H1 (cell line): ENCODE results near the gene MIEF2. TPM values are rescaled to one million over a fixed set of nuclear protein-coding genes. Genes with fewer than 3 reads are reported as not detected.

Source experiments
- CTCF ChIA-PET: fragments of 300-600 bp; sonication (Branson Sonifier 250); formaldehyde crosslinking; loops from one replicate; lab custom pipeline; 2021; ENCODE audit not compliant: partially characterized antibody; lab: Charles Lee
- POLR2A ChIA-PET: fragments of 300-600 bp; sonication (Branson Sonifier 250); formaldehyde crosslinking; loops from one replicate; lab custom pipeline; 2021; ENCODE audit warnings: inconsistent platforms; ENCODE audit not compliant: partially characterized antibody; lab: Charles Lee
- DNase-seq, 2 experiments: peaks; one replicate each; pipeline versions ENCODE4 v3.0.0 to v3.0.0-alpha.2; 2010 to 2022; ENCODE audit warnings: low spot score in 2 of 2, low read depth in 1 of 2, mixed read lengths in 1 of 2
- FAIRE-seq: peaks from 2 replicates; lab custom pipeline; 2011; peaks lifted over from hg19 to GRCh38; lab: Jason Lieb, UNC
- H2AFZ ChIP-seq: 2 replicates; pipeline ENCODE4 v1.8.1; 2012; ENCODE audit warnings: low read length, inconsistent platforms
- H2AK5ac ChIP-seq: 2 replicates; pipeline ENCODE4 v1.6.1; 2013; ENCODE audit warnings: low read depth, low read length
- H2BK120ac ChIP-seq: replicated peaks from 2 replicates; pipeline ENCODE3; 2013; ENCODE audit warnings: low read depth, low read length, inconsistent platforms
- H2BK12ac ChIP-seq: 2 replicates; pipeline ENCODE4 v1.6.1; 2013; ENCODE audit warnings: low read depth, low read length
- H2BK15ac ChIP-seq: 2 replicates; pipeline ENCODE4 v1.6.1; 2013; ENCODE audit warnings: low read length
- H2BK20ac ChIP-seq: 2 replicates; pipeline ENCODE4 v1.6.1; 2013; ENCODE audit warnings: low read length
- H2BK5ac ChIP-seq: 2 replicates; pipeline ENCODE4 v1.6.1; 2013; ENCODE audit warnings: low read depth, low read length
- H3K14ac ChIP-seq: 2 replicates; pipeline ENCODE4 v1.6.1; 2013; ENCODE audit warnings: inconsistent platforms; ENCODE audit not compliant: insufficient read length
- H3K18ac ChIP-seq: 2 replicates; pipeline ENCODE4 v1.6.1; 2013; ENCODE audit warnings: low read length; ENCODE audit errors: extremely low read depth
- H3K23ac ChIP-seq: 2 replicates; pipeline ENCODE4 v1.6.1; 2013; ENCODE audit warnings: inconsistent platforms; ENCODE audit not compliant: insufficient read length
- H3K23me2 ChIP-seq: 2 replicates; pipeline ENCODE4 v1.6.1; 2013; ENCODE audit warnings: low read depth, low read length
- H3K27ac ChIP-seq: 2 replicates; pipeline ENCODE4 v1.6.1; 2011; ENCODE audit warnings: low read depth, low read length, inconsistent platforms
- H3K27me3 ChIP-seq, 4 experiments: replicated peaks in 1 of 4; 1 replicate in 1 of 4; 2 replicates in 3 of 4; pipeline versions ENCODE4 v1.6.1 to v1.8.1; 2011 to 2013; ENCODE audit warnings: low read length in 3 of 4, mild to moderate bottlenecking in 3 of 4, inconsistent platforms in 2 of 4, mixed read lengths in 2 of 4, moderate library complexity in 1 of 4; ENCODE audit not compliant: control insufficient read depth in 3 of 4, insufficient read depth in 3 of 4; ENCODE audit errors: extremely low read depth in 1 of 4
- H3K36me3 ChIP-seq, 4 experiments: 2 replicates each; pipeline versions ENCODE4 v1.6.1 to v1.8.1; 2011 to 2013; ENCODE audit warnings: mild to moderate bottlenecking in 4 of 4, low read length in 3 of 4, moderate library complexity in 2 of 4, control low read depth in 1 of 4, inconsistent platforms in 1 of 4; ENCODE audit not compliant: insufficient read depth in 4 of 4, control insufficient read depth in 2 of 4
- H3K4ac ChIP-seq: replicated peaks from 2 replicates; pipeline ENCODE3; 2013; ENCODE audit warnings: low read length, low read depth, mixed read lengths, inconsistent platforms; ENCODE audit not compliant: insufficient read length
- H3K4me1 ChIP-seq, 4 experiments: replicated peaks in 1 of 4; 1 replicate in 1 of 4; 2 replicates in 3 of 4; pipeline versions ENCODE4 v1.6.1 to v1.8.1; 2011 to 2013; ENCODE audit warnings: low read length in 3 of 4, inconsistent platforms in 2 of 4, mixed read lengths in 1 of 4; ENCODE audit not compliant: insufficient read depth in 4 of 4, control insufficient read depth in 3 of 4
- H3K4me2 ChIP-seq, 2 experiments: 2 replicates each; pipeline versions ENCODE4 v1.6.1 to v1.8.1; 2011 to 2013; ENCODE audit warnings: low read depth in 2 of 2, low read length in 2 of 2, control low read depth in 1 of 2, inconsistent platforms in 1 of 2, mild to moderate bottlenecking in 1 of 2; ENCODE audit not compliant: insufficient read depth in 1 of 2
- H3K4me3 ChIP-seq, 4 experiments: fragments of 200-600, 300-600 bp in 1 of 4; sonication (generic), shearing (Covaris generic), sonication (Bioruptor Twin) in 1 of 4; 2 replicates each; pipeline versions ENCODE4 v1.5.1 to v1.8.1; 2011 to 2016; ENCODE audit warnings: low read length in 4 of 4, low read depth in 3 of 4, control low read depth in 2 of 4, inconsistent platforms in 2 of 4, mild to moderate bottlenecking in 2 of 4, mixed read lengths in 1 of 4, moderate library complexity in 1 of 4; ENCODE audit not compliant: insufficient read depth in 2 of 4; ENCODE audit errors: extremely low read depth in 1 of 4
- H3K56ac ChIP-seq: replicated peaks from 2 replicates; pipeline ENCODE3; 2013; ENCODE audit warnings: low read depth, mild to moderate bottlenecking, mixed read lengths, low read length, inconsistent platforms; ENCODE audit not compliant: insufficient read length
- H3K79me1 ChIP-seq: 2 replicates; pipeline ENCODE4 v1.6.1; 2013; ENCODE audit warnings: low read depth, low read length, control low read depth
- H3K79me2 ChIP-seq, 2 experiments: 2 replicates each; pipeline versions ENCODE4 v1.6.1 to v1.8.1; 2012 to 2013; ENCODE audit warnings: low read length in 2 of 2, mild to moderate bottlenecking in 2 of 2, inconsistent platforms in 1 of 2; ENCODE audit not compliant: insufficient read depth in 2 of 2, control insufficient read depth in 1 of 2
- H3K9ac ChIP-seq, 4 experiments: replicated peaks in 1 of 4; 1 replicate in 1 of 4; 2 replicates in 3 of 4; pipeline versions ENCODE4 v1.6.1 to v1.8.1; 2011 to 2013; ENCODE audit warnings: low read depth in 3 of 4, low read length in 3 of 4, control low read depth in 2 of 4, mild to moderate bottlenecking in 2 of 4, moderate library complexity in 2 of 4, inconsistent platforms in 1 of 4; ENCODE audit errors: extremely low read depth in 1 of 4
- H3K9me3 ChIP-seq, 2 experiments: 2 replicates each; pipeline versions ENCODE4 v1.6.1 to v1.8.1; 2012 to 2013; ENCODE audit warnings: mild to moderate bottlenecking in 2 of 2, moderate library complexity in 2 of 2, control low read depth in 1 of 2, inconsistent platforms in 1 of 2, low read depth in 1 of 2, low read length in 1 of 2, mixed read lengths in 1 of 2; ENCODE audit not compliant: insufficient read depth in 2 of 2
- H4K20me1 ChIP-seq, 2 experiments: replicated peaks in 1 of 2; 2 replicates each; pipeline versions ENCODE3 to v1.8.1; 2011 to 2013; ENCODE audit warnings: inconsistent platforms in 2 of 2, low read length in 2 of 2, mild to moderate bottlenecking in 1 of 2; ENCODE audit not compliant: insufficient read depth in 2 of 2, control insufficient read depth in 1 of 2
- H4K5ac ChIP-seq: 2 replicates; pipeline ENCODE4 v1.6.1; 2013; ENCODE audit warnings: low read length, low read depth, mixed read lengths, inconsistent platforms; ENCODE audit not compliant: insufficient read length
- H4K8ac ChIP-seq: 2 replicates; pipeline ENCODE4 v1.8.0; 2013; ENCODE audit warnings: mild to moderate bottlenecking, moderate library complexity, low read length, inconsistent platforms; ENCODE audit not compliant: insufficient read depth; ENCODE audit errors: extremely low read depth
- H4K91ac ChIP-seq: replicated peaks from 2 replicates; pipeline ENCODE3; 2013; ENCODE audit warnings: low read length, mixed read lengths, inconsistent platforms; ENCODE audit not compliant: insufficient read length
- EZH2 ChIP-seq: fragments of 200-600 bp; sonication (generic); IDR thresholded peaks from 2 replicates; pipeline ENCODE4 v1.7.1; 2012; ENCODE audit warnings: low read depth, mild to moderate bottlenecking, moderate library complexity, low read length, inconsistent platforms; ENCODE audit not compliant: severe bottlenecking
- SIRT6 ChIP-seq: IDR thresholded peaks from one replicate; pipeline ENCODE4 v1.7.1; 2012; ENCODE audit warnings: low read length, inconsistent platforms
- WGBS, 2 experiments: shearing (Covaris generic) in 1 of 2; methylation state at CpG; one replicate each; pipeline versions ENCODE4 v1.1.6 to v1.1.7; 2013 to 2015; ENCODE audit warnings: low lambda C conversion rate in 2 of 2, mixed read lengths in 2 of 2, inconsistent platforms in 1 of 2, low coverage in 1 of 2, missing lambda C conversion rate in 1 of 2; ENCODE audit not compliant: insufficient replicate concordance in 2 of 2, insufficient coverage in 1 of 2, insufficient read length in 1 of 2; ENCODE audit errors: extremely low coverage in 1 of 2, missing lambda C conversion rate in 1 of 2; 5-methylcytosine and 5-hydroxymethylcytosine counted together
- polyA plus RNA-seq, 7 experiments: library from polyadenylated mRNA; depleted of rRNA in 3 of 7; stranded (reverse) in 5 of 7; unstranded in 2 of 7; fragments of >200 nt in 5 of 7; fragments of 200-250 nt in 2 of 7; gene quantifications; 1 replicate in 5 of 7; 2 replicates in 1 of 7; 4 replicates in 1 of 7; pipeline versions ENCODE4 v1.2.1 to v1.2.3, GENCODE V29; 2011 to 2013; ENCODE audit warnings: missing spikeins in 2 of 7, mixed read lengths in 2 of 7
- total RNA-seq: library from RNA; stranded (reverse); fragmentation: NEBNext Ultra II Directional; extraction: Animal tissue kit (Norgen Biotek cat#: 25700); gene quantifications from 2 replicates; pipeline ENCODE4 v1.2.1, GENCODE V29; 2021

The MIEF2 gene
- total and polyA plus RNA-seq, 2 of the 8 experiments (the other 6 are each of a cell fraction or from before 2014, with no cell fraction given) = 9.9 to 24.9 TPM

- H3K23ac ChIP-seq = no peak overlapping the region
- POLR2A ChIA-PET = interaction anchor here (0.7 to 13.9 kb wide), 22 partner anchors 12 to 89 kb away, joined by 3 to 171 read pairs (median 4); partner anchors contain the start of genes ALKBH5, FLII, LLGL1 and MIEF2
- WGBS, 2 experiments = 92% methylated on average over 27 of the region's 30 CpGs; no CpG with 5 or more reads in 1 of the 2 experiments
- no peak overlapping the region for H3K14ac ChIP-seq
- H3K18ac ChIP-seq = no peak overlapping the region
- FAIRE-seq (no peak), DNase-seq (no peak)
- H4K5ac ChIP-seq = no peak overlapping the region
- H2BK12ac ChIP-seq = no peak overlapping the region
- H3K4me3 ChIP-seq = peak overlapping the region in 1 of 4 experiments; percentile 63; a peak in 1 of 8 replicates
- no peaks in the 10 kb centered on the region for H3K27me3 ChIP-seq
- H3K9me3 ChIP-seq = no peaks in the 10 kb centered on the region
- H3K4me1 ChIP-seq = peaks cover 0 to 16% (median 9%) of the 10 kb centered on the region in 4 experiments; a peak in 6 of 7 replicates
- no peak overlapping the region for H2BK15ac ChIP-seq
- H3K79me2 ChIP-seq = no peaks in the 10 kb centered on the region
- no peak overlapping the region; the same call in 1 of the 2 replicates for H4K8ac ChIP-seq
- peaks cover 9 to 16% of the 10 kb centered on the region in 2 experiments for H4K20me1 ChIP-seq
- no peak overlapping the region for H2AK5ac ChIP-seq
- H4K91ac ChIP-seq = no peak overlapping the region
- no peak overlapping the region for H2AFZ ChIP-seq
- H3K4me2 ChIP-seq = peak overlapping the region; percentile 93 to 98; a peak in 3 of 4 replicates
- no peak overlapping the region for H2BK20ac ChIP-seq
- H2BK120ac ChIP-seq = no peak overlapping the region
- H3K36me3 ChIP-seq = peaks cover 31 to 62% (median 53%) of the 10 kb centered on the region in 4 experiments
- no peak overlapping the region for H3K4ac ChIP-seq
- no peak overlapping the region for H3K56ac ChIP-seq
- H2BK5ac ChIP-seq = no peak overlapping the region; the same call in 1 of the 2 replicates
- H3K9ac ChIP-seq = no peak overlapping the region
- no peak overlapping the region for H3K27ac ChIP-seq
- H3K23me2 ChIP-seq = peaks cover 5% of the 10 kb centered on the region
- no peaks in the 10 kb centered on the region; the same call in 1 of the 2 replicates for H3K79me1 ChIP-seq
- CTCF ChIA-PET = interaction anchor here (0.6 to 4.0 kb wide), 23 partner anchors 9 to 775 kb away, joined by 3 to 30 read pairs (median 4); partner anchors contain the start of genes MIEF2, SMCR8 and TOP3A
- TF ChIP-seq SIRT6 (no peak), EZH2 (no peak)
Observed at GRCh38 chr17:18247613-18248001, 12.9 kb upstream of the MIEF2 start.
